Lung (tissue), 12 donors: ENCODE results near the gene CBLN1. TPM values are rescaled to one million over a fixed set of nuclear protein-coding genes. Genes with fewer than 3 reads are reported as not detected.

Source experiments
- ATAC-seq: fragments of 200-7000 bp; cut with Tn5 transposase; one replicate; pipeline ENCODE4 v1.9.1; 2020; ENCODE audit warnings: moderate number of reproducible peaks; ENCODE audit not compliant: insufficient read depth, low FRiP score
- DNase-seq, 3 donors: peaks; one replicate each; pipeline ENCODE4 v3.0.0-alpha.2; 2013 to 2017
- H3K27ac ChIP-seq, 2 donors: one replicate each; pipeline ENCODE4 v1.5.1; 2013; ENCODE audit warnings: mild to moderate bottlenecking in 2 of 2, moderate library complexity in 2 of 2, control low read depth in 1 of 2, inconsistent platforms in 1 of 2, low read depth in 1 of 2, low read length in 1 of 2
- H3K27me3 ChIP-seq, 3 donors: one replicate each; pipeline ENCODE4 v1.5.1; 2013; ENCODE audit warnings: low read length in 2 of 3; ENCODE audit not compliant: control insufficient read depth in 3 of 3, insufficient read depth in 3 of 3
- H3K36me3 ChIP-seq, 4 donors: one replicate each; pipeline ENCODE4 v1.5.1; 2013; ENCODE audit warnings: low read length in 4 of 4, mild to moderate bottlenecking in 1 of 4, moderate library complexity in 1 of 4; ENCODE audit not compliant: control insufficient read depth in 4 of 4, insufficient read depth in 4 of 4
- H3K4me1 ChIP-seq, 5 donors: one replicate each; pipeline ENCODE4 v1.5.1; 2013; ENCODE audit warnings: low read length in 5 of 5, mild to moderate bottlenecking in 2 of 5, moderate library complexity in 1 of 5; ENCODE audit not compliant: control insufficient read depth in 5 of 5, insufficient read depth in 5 of 5
- H3K4me3 ChIP-seq: one replicate; pipeline ENCODE4 v1.5.1; 2013; ENCODE audit warnings: mild to moderate bottlenecking, control low read depth, moderate library complexity
- H3K9ac ChIP-seq, 2 donors: one replicate each; pipeline ENCODE4 v1.5.1; 2013; ENCODE audit warnings: low read length in 2 of 2, control low read depth in 1 of 2; ENCODE audit not compliant: insufficient read depth in 1 of 2
- H3K9me3 ChIP-seq, 4 donors: one replicate each; pipeline ENCODE4 v1.5.1; 2013; ENCODE audit warnings: low read length in 3 of 4, mild to moderate bottlenecking in 1 of 4, moderate library complexity in 1 of 4; ENCODE audit not compliant: control insufficient read depth in 4 of 4, insufficient read depth in 3 of 4
- CTCF ChIP-seq: IDR thresholded peaks from 2 replicates; pipeline ENCODE4 v1.5.1; 2012; ENCODE audit warnings: mild to moderate bottlenecking; ENCODE audit errors: control extremely low read depth, extremely low read depth
- WGBS, 2 donors: extraction: QIAGEN DNeasy Blood & Tissue Kit; methylation state at CpG; one replicate each; pipeline ENCODE4 v1.1.7; 2013; 5-methylcytosine and 5-hydroxymethylcytosine counted together
- polyA plus RNA-seq, 2 donors: library from polyadenylated mRNA; stranded (reverse); fragments of 200-250 nt; gene quantifications; one replicate each; pipeline ENCODE4 v1.2.1, GENCODE V29; 2013
- total RNA-seq, 2 donors: library from RNA; depleted of rRNA in 1 of 2; stranded (reverse); fragments of >200 nt in 1 of 2; gene quantifications; one replicate each; pipeline ENCODE4 v1.2.1, GENCODE V29; 2014 to 2021
- donor health status: control.
- donor health status: control.
- donor health status: Bipolar disorder and iron deficiency.
- donor health status: healthy.
- donor health status: DM: yes; HTN: yes; CAD: no.

Gene CBLN1
- total and polyA plus RNA-seq, 4 donors, result 0.40 to 0.43 TPM; not detected in 2

- Histone ChIP-seq H3K27ac (no peak overlapping the region), H3K4me1 (peaks cover 0 to 22% (median 6%) of the 10 kb centered on the region in 5 donors)
- no peak for TF ChIP-seq CTCF
These were observed 1.4 kb downstream of the CBLN1 start for GRCh38 chr16:49280105-49280741.

GRCh38 chr16:49278944-49279725 lies 2.5 kb downstream of the CBLN1 start:
- Histone ChIP-seq H3K27me3 (peaks cover 21 to 88% (median 81%) of the 10 kb centered on the region in 3 donors), H3K36me3 (no peaks in the 10 kb centered on the region), H3K4me1 (peaks cover 0 to 22% (median 6%) of the 10 kb centered on the region in 5 donors), H3K9me3 (peaks cover 0 to 9% (median 0%) of the 10 kb centered on the region in 4 donors), H3K27ac (no peak overlapping the region), H3K4me3 (no peak overlapping the region), H3K9ac (no peak overlapping the region)
- no peak for ATAC-seq
- no peak for DNase-seq
- 5 to 6% methylated on average over 28 to 29 of the region's 29 CpGs for WGBS, 2 donors
- TF ChIP-seq CTCF, result no peak

More at GRCh38 chr16:49280105-49280741, 1.4 kb downstream of the CBLN1 start:
- peak; percentile 35 to 53 (median 48) for DNase-seq
- Histone ChIP-seq H3K4me3 (no peak overlapping the region), H3K27me3 (peaks cover 24 to 88% (median 82%) of the 10 kb centered on the region in 3 donors), H3K9ac (no peak overlapping the region), H3K36me3 (no peaks in the 10 kb centered on the region), H3K9me3 (peaks cover 0 to 9% (median 0%) of the 10 kb centered on the region in 4 donors)
- ATAC-seq, result no peak
- WGBS, 2 donors, result 2% methylated on average over 38 to 39 of the region's 39 CpGs

GRCh38 chr16:49278567-49278827 lies 3.1 kb downstream of the CBLN1 start:
- Histone ChIP-seq H3K36me3 (no peaks in the 10 kb centered on the region), H3K9me3 (peaks cover 0 to 9% (median 0%) of the 10 kb centered on the region in 4 donors), H3K27ac (no peak overlapping the region), H3K9ac (no peak overlapping the region), H3K4me3 (no peak overlapping the region), H3K27me3 (peaks cover 21 to 88% (median 82%) of the 10 kb centered on the region in 3 donors), H3K4me1 (peaks cover 0 to 22% (median 6%) of the 10 kb centered on the region in 5 donors)
- ATAC-seq (no peak), DNase-seq (no peak)
- WGBS, 2 donors, result 8 to 10% methylated on average over 11 of the region's 11 CpGs
- TF ChIP-seq CTCF, result no peak
